Transverse colon (tissue), 4 donors: Measurements from ENCODE around the gene NPAS4. TPM values are rescaled to one million over a fixed set of nuclear protein-coding genes. Genes with fewer than 3 reads are reported as not detected.

ENCODE experiments used
- DNase-seq: peaks from one replicate; pipeline ENCODE4 v3.0.0-alpha.2; 2019
- H3K27ac ChIP-seq, 4 donors: fragments of 200-600 bp; sonication (generic); 2 replicates each; pipeline ENCODE4 v1.5.1; 2016 to 2018; ENCODE audit warnings: inconsistent platforms in 4 of 4
- H3K27me3 ChIP-seq: fragments of 200-600 bp; sonication (generic); 2 replicates; pipeline ENCODE4 v1.5.1; 2017; ENCODE audit warnings: inconsistent platforms
- H3K36me3 ChIP-seq, 4 donors: fragments of 200-600 bp; sonication (generic); 2 replicates each; pipeline ENCODE4 v1.5.1; 2017 to 2019; ENCODE audit warnings: inconsistent platforms in 4 of 4
- H3K4me1 ChIP-seq, 4 donors: fragments of 200-600 bp; sonication (generic); 2 replicates each; pipeline ENCODE4 v1.5.1; 2017 to 2020; ENCODE audit warnings: inconsistent platforms in 4 of 4
- H3K4me3 ChIP-seq, 4 donors: fragments of 200-600 bp; sonication (generic); 1 replicate in 1 of 4; 2 replicates in 3 of 4; pipeline versions ENCODE4 v1.5.1 to v1.6.1; 2017 to 2019; ENCODE audit warnings: inconsistent platforms in 4 of 4
- H3K9me3 ChIP-seq, 2 donors: fragments of 200-600 bp; sonication (generic); 2 replicates each; pipeline ENCODE4 v1.5.1; 2017 to 2019; ENCODE audit warnings: inconsistent platforms in 2 of 2
- CTCF ChIP-seq, 5 experiments: fragments of 200-600 bp in 3 of 5; fragments of 450-650 bp in 2 of 5; sonication (generic) in 3 of 5; IDR thresholded peaks; 1 replicate in 2 of 5; 2 replicates in 3 of 5; pipeline ENCODE4 v1.5.1; 2016 to 2017; ENCODE audit warnings: antibody characterized with exemption in 5 of 5, inconsistent platforms in 3 of 5, mild to moderate bottlenecking in 2 of 5, moderate library complexity in 1 of 5
- EP300 ChIP-seq: sonication (generic); formaldehyde crosslinking; IDR thresholded peaks from one replicate; pipeline ENCODE4 v1.6.1; 2017; ENCODE audit warnings: antibody characterized with exemption, low read depth
- POLR2A ChIP-seq: fragments of 450-650 bp; IDR thresholded peaks from one replicate; pipeline ENCODE4 v1.6.1; 2016; ENCODE audit warnings: antibody characterized with exemption, mild to moderate bottlenecking, moderate library complexity
- POLR2AphosphoS5 ChIP-seq, 3 donors: sonication (generic); formaldehyde crosslinking; IDR thresholded peaks; one replicate each; pipeline ENCODE4 v1.6.1; 2016; ENCODE audit warnings: antibody characterized with exemption in 3 of 3
- WGBS, 2 donors: methylation state at CpG; one replicate each; pipeline ENCODE4 v1.1.5; 2018; ENCODE audit warnings: low coverage in 1 of 2; 5-methylcytosine and 5-hydroxymethylcytosine counted together
- in situ Hi-C, 4 donors: fragments of 200-750 bp; cut with MboI; loops; one replicate each; pipeline versions ENCODE4 v1.15.0 to v1.15.1; 2017; ENCODE audit warnings: low sequenced_read_pairs in 3 of 4, low pct_ligation_motif_present in 1 of 4, low pct_unique_long_range_greater_than_20kb in 1 of 4
- intact Hi-C: fragments of 100-400 bp; cut with DNase I; formaldehyde crosslinking; loops from one replicate; pipeline ENCODE4 v1.15.1; 2023; ENCODE audit warnings: low total_unique reads
- total RNA-seq, 4 donors: library from RNA; depleted of rRNA; stranded (reverse); fragments of >200 nt; gene quantifications; one replicate each; pipeline ENCODE4 v1.1.0, GENCODE V29; 2016

NPAS4 gene
- total RNA-seq, 4 donors from 2014 or later: 0.16 TPM; not detected in 3

GRCh38 chr11:66407651-66408050 is 13.2 kb upstream of the NPAS4 start:
- TF ChIP-seq EP300 (no peak), CTCF (IDR thresholded peaks at IDR 0.05) (no peak), POLR2AphosphoS5 (IDR thresholded peaks at IDR 0.05) (no peak), POLR2A (no peak)
- Histone ChIP-seq H3K27me3 (peaks cover 29% of the 10 kb centered on the region), H3K27ac (no peak overlapping the region), H3K36me3 (no peaks in the 10 kb centered on the region), H3K4me1 (peaks cover 0 to 18% (median 9%) of the 10 kb centered on the region in 4 donors), H3K9me3 (no peaks in the 10 kb centered on the region), H3K4me3 (no peak overlapping the region)
- in situ Hi-C loops: loop anchor here in 2 of 4 donors (5.0 to 25.0 kb wide), 4 partner anchors 157 to 430 kb away; partner anchors contain the start of genes CTSF (in 1 of the 2) and RCE1 (in 1 of the 2)
- WGBS, 2 donors: 57 to 69% methylated on average over 1 to 4 of the region's 5 CpGs
- no peak for DNase-seq
- intact Hi-C loops: loop anchor here (1.0 kb wide), 1 partner anchor 22 kb away; no protein-coding TSS in a partner anchor

GRCh38 chr11:66408488-66409214 is 12.2 kb upstream of the NPAS4 start:
- Histone ChIP-seq H3K36me3 (no peaks in the 10 kb centered on the region), H3K4me1 (peaks cover 0 to 18% (median 9%) of the 10 kb centered on the region in 4 donors), H3K27me3 (peaks cover 24% of the 10 kb centered on the region), H3K4me3 (peak overlapping the region in 3 of 4 donors; percentile 26 to 53 (median 31)), H3K9me3 (no peaks in the 10 kb centered on the region), H3K27ac (peak overlapping the region; percentile 66 to 87 (median 82))
- peak; percentile 90 for DNase-seq
- TF ChIP-seq POLR2A (no peak), POLR2AphosphoS5 (IDR thresholded peaks at IDR 0.05) (peak in 2 of 3 donors; percentile 16 to 27), EP300 (peak; percentile 47), CTCF (IDR thresholded peaks at IDR 0.05) (peak; percentile 99 to 100 (median 100))
- WGBS, 2 donors: 0 to 1% methylated on average over 2 to 59 of the region's 63 CpGs
- in situ Hi-C loops: loop anchor here in 2 of 4 donors (5.0 to 25.0 kb wide), 4 partner anchors 156 to 429 kb away; partner anchors contain the start of genes CTSF (in 1 of the 2) and RCE1 (in 1 of the 2)
- intact Hi-C loops: loop anchor here (1.0 kb wide), 1 partner anchor 21 kb away; no protein-coding TSS in a partner anchor

- Histone ChIP-seq H3K27ac (peak overlapping the region; percentile 66 to 87 (median 82)), H3K36me3 (no peaks in the 10 kb centered on the region), H3K4me3 (peak overlapping the region in 3 of 4 donors; percentile 26 to 53 (median 31)), H3K9me3 (no peaks in the 10 kb centered on the region), H3K27me3 (peaks cover 30% of the 10 kb centered on the region), H3K4me1 (peaks cover 0 to 18% (median 9%) of the 10 kb centered on the region in 4 donors)
- intact Hi-C loops: no loop called here
- 25% methylated on average over 12 of the region's 15 CpGs; no CpG with 5 or more reads in 1 of the 2 donors for WGBS, 2 donors
- no peak for DNase-seq
- TF ChIP-seq CTCF (IDR thresholded peaks at IDR 0.05) (no peak), EP300 (no peak), POLR2A (no peak), POLR2AphosphoS5 (IDR thresholded peaks at IDR 0.05) (no peak)
- in situ Hi-C loops: loop anchor here in 2 of 4 donors (5.0 to 25.0 kb wide), 4 partner anchors 156 to 428 kb away; partner anchors contain the start of genes CTSF (in 1 of the 2) and RCE1 (in 1 of the 2)
Measured at GRCh38 chr11:66409226-66409625, 11.6 kb upstream of the NPAS4 start.

GRCh38 chr11:66410191-66410590 is 10.6 kb upstream of the NPAS4 start:
- TF ChIP-seq CTCF (IDR thresholded peaks at IDR 0.05): no peak
- peaks cover 0 to 18% (median 9%) of the 10 kb centered on the region in 4 donors for H3K4me1 ChIP-seq
- DNase-seq: no peak
- in situ Hi-C loops: loop anchor here in 1 of 4 donors (25.0 kb wide), 1 partner anchor 427 kb away; the partner anchor contains the start of gene RCE1
- 78% methylated on average over 11 of the region's 12 CpGs; no CpG with 5 or more reads in 1 of the 2 donors for WGBS, 2 donors
- H3K27ac ChIP-seq: peak overlapping the region; percentile 66 to 87 (median 82)
- no peaks in the 10 kb centered on the region for H3K9me3 ChIP-seq
- H3K27me3 ChIP-seq: peaks cover 35% of the 10 kb centered on the region
- intact Hi-C loops: no loop called here
- H3K4me3 ChIP-seq: peak overlapping the region in 1 of 4 donors; percentile 2
- H3K36me3 ChIP-seq: no peaks in the 10 kb centered on the region
